HG02571 (cell line): ENCODE data around the gene ABLIM2.
"Not testable (repeated sequence)": the region's sequence is repeated elsewhere in the genome, so short reads cannot be mapped to it uniquely, and the experiment has no call there.

Source experiments
- ATAC-seq: cut with Tn5 transposase; IDR thresholded peaks from one replicate; pipeline ENCODE4 v1.9.1; 2021; ENCODE audit warnings: mild to moderate bottlenecking, moderate library complexity; ENCODE audit not compliant: unreplicated experiment

The ABLIM2 gene

GRCh38 chr4:7924570-7924969 lies 234.0 kb downstream of the ABLIM2 start:
- no peak for ATAC-seq

GRCh38 chr4:7924163-7924562 lies 234.4 kb downstream of the ABLIM2 start:
- no peak for ATAC-seq

- ATAC-seq: no peak
Measured at GRCh38 chr4:7922466-7922865, 236.1 kb downstream of the ABLIM2 start.

GRCh38 chr4:7918981-7919380 lies 239.6 kb downstream of the ABLIM2 start:
- no peak for ATAC-seq

- not testable (repeated sequence) for ATAC-seq
Measured at GRCh38 chr4:7918187-7918586, 240.4 kb downstream of the ABLIM2 start.

- ATAC-seq: no peak
Measured at GRCh38 chr4:7917669-7918068, 240.9 kb downstream of the ABLIM2 start.

- ATAC-seq: no peak
Measured at GRCh38 chr4:7915875-7916242, 242.8 kb downstream of the ABLIM2 start.
